ENCODE data around the gene MED20.

The MED20 gene

GRCh38 chr6:41941280-41942066 lies 20.5 kb upstream of the MED20 start, which contains the start of gene CCND3:
TSS of gene CCND3 (minus strand) at chr6:41941808. CDS start at chr6:41941649, 159 bp downstream.
- peak; percentile 76 to 79 for DNase-seq (ENCODE audit: low read depth in 2 of 2)

GRCh38 chr6:41940759-41941279 lies 19.9 kb upstream of the MED20 start:
- no peak for DNase-seq (ENCODE audit: low read depth in 2 of 2)

GRCh38 chr6:41939848-41940758 lies 19.2 kb upstream of the MED20 start:
- DNase-seq (ENCODE audit: low read depth in 2 of 2): peak in 1 of 2 experiments; percentile 46

- no peak for DNase-seq (ENCODE audit: low read depth in 2 of 2)
Measured at GRCh38 chr6:41939176-41939847, 18.4 kb upstream of the MED20 start.

- DNase-seq (ENCODE audit: low read depth in 2 of 2): no peak
Measured at GRCh38 chr6:41938590-41939175, 17.7 kb upstream of the MED20 start.

- DNase-seq (ENCODE audit: low read depth in 2 of 2): no peak
Measured at GRCh38 chr6:41937861-41938574, 17.1 kb upstream of the MED20 start.

GRCh38 chr6:41937472-41937860 lies 16.5 kb upstream of the MED20 start:
- DNase-seq (ENCODE audit: low read depth in 2 of 2): no peak

- peak; percentile 57 to 61 for DNase-seq (ENCODE audit: low read depth in 2 of 2)
Measured at GRCh38 chr6:41936073-41936837, 15.3 kb upstream of the MED20 start.

- DNase-seq (ENCODE audit: low read depth in 2 of 2): no peak
Measured at GRCh38 chr6:41935685-41936072, 14.7 kb upstream of the MED20 start.

- no peak for DNase-seq (ENCODE audit: low read depth in 2 of 2)
Measured at GRCh38 chr6:41935193-41935574, 14.2 kb upstream of the MED20 start.

GRCh38 chr6:41934278-41935192 lies 13.6 kb upstream of the MED20 start:
- no peak for DNase-seq (ENCODE audit: low read depth in 2 of 2)

- no peak for DNase-seq (ENCODE audit: low read depth in 2 of 2)
Measured at GRCh38 chr6:41932378-41932777, 11.4 kb upstream of the MED20 start.

- no peak for DNase-seq (ENCODE audit: low read depth in 2 of 2)
Measured at GRCh38 chr6:41931792-41932191, 10.9 kb upstream of the MED20 start.

- no peak for DNase-seq (ENCODE audit: low read depth in 2 of 2)
Measured at GRCh38 chr6:41929924-41930323, 9.0 kb upstream of the MED20 start.

- no peak for DNase-seq (ENCODE audit: low read depth in 2 of 2)
Measured at GRCh38 chr6:41927253-41927652, 6.3 kb upstream of the MED20 start.

- DNase-seq (ENCODE audit: low read depth in 2 of 2): no peak
Measured at GRCh38 chr6:41922154-41922553, 1.2 kb upstream of the MED20 start.

GRCh38 chr6:41921712-41921998 lies 716 bp upstream of the MED20 start:
- no peak for DNase-seq (ENCODE audit: low read depth in 2 of 2)

GRCh38 chr6:41917528-41917927 lies 3.4 kb downstream of the MED20 start:
- peak; percentile 86 to 87 for DNase-seq (ENCODE audit: low read depth in 2 of 2)

- no peak for DNase-seq (ENCODE audit: low read depth in 2 of 2)
Measured at GRCh38 chr6:41914869-41915530, 5.9 kb downstream of the MED20 start.
